Measurements from ENCODE around the gene MND1.

GRCh38 chr4:153450544-153450917, 106.0 kb downstream of the MND1 start:
- TF ChIP-seq EZH2 (IDR thresholded peaks at IDR 0.05; ENCODE audit: borderline replicate concordance, low read length) (no peak), CTCF (conservative IDR thresholded peaks at IDR 0.05 in 1 of 2, IDR thresholded peaks at IDR 0.05 in 1 of 2; ENCODE audit: extremely low read depth in 1 of 2, insufficient read depth in 1 of 2, low read depth in 1 of 2, low read length in 2 of 2) (no peak)
